ENCODE results near the gene VEPH1. TPM values are rescaled to one million over a fixed set of nuclear protein-coding genes. Genes with fewer than 3 reads are reported as not detected.
"Not testable (repeated sequence)": the region's sequence is repeated elsewhere in the genome, so short reads cannot be mapped to it uniquely, and the experiment has no call there.

Gene VEPH1
- polyA plus RNA-seq, 4 donors: 49.1 to 60.4 (median 53.8) TPM

DNA sequence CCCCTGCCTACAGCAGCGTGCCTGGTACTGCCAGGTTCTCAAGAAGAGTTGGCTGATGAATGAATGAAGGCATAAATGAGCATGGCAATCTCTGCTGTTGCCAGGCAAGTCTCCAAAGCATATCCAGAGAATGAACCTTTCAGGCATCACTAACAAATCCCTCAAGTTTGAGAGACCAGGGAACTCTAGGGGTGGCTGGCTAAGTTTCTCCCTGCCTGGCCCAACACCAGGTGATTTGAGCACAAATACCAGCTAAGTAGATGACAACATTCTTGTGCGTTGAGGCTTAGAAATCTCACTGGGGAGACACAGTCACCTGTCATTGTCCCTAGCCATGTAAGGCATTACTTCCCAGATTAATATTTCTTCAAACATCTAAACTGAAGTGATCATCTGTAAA, 147.9 kb downstream of the VEPH1 start:
- no peak for DNase-seq (ENCODE audit: low read depth in 4 of 4, low spot score in 2 of 4)

DNA sequence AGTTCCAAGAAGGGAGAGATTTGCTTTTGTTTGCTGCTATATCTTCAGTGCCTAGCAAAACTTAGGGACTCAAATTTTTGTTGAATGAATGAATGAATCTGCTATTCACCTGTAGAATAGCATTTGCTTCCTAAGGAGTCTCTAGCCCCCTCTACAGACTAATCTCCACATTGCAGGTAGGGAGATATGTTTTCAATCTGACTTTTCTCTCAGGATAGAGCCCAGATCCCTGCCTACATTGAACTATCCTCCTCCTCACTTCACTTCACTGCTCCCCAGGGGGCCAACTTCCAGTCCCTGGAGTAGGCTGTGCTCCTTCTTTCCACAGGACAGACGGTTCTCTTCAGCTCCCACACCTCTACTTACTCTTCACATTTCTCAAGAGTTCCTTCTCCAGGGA, 148.5 kb downstream of the VEPH1 start:
- DNase-seq (ENCODE audit: low read depth in 4 of 4, low spot score in 2 of 4): no peak

DNA sequence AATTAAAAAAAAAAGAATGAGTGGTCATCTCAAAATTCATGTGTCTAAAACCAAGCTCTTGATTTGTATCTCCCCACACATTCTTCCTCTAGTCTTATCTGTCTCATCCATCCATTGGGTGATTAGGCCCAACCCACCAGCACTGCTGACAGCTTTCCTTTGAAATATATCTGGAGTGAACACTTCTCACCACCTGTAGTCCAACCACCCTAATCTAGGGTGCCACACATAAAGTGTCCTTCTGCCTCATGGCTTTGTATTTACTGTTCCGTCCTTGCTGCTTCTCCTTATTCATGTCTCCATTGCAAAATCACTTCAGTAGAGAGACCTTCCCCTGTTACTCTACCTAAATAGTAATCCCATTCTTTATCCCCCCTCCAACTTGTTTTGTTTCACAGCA, 149.0 kb downstream of the VEPH1 start:
- no peak for DNase-seq (ENCODE audit: low read depth in 4 of 4, low spot score in 2 of 4)

DNA sequence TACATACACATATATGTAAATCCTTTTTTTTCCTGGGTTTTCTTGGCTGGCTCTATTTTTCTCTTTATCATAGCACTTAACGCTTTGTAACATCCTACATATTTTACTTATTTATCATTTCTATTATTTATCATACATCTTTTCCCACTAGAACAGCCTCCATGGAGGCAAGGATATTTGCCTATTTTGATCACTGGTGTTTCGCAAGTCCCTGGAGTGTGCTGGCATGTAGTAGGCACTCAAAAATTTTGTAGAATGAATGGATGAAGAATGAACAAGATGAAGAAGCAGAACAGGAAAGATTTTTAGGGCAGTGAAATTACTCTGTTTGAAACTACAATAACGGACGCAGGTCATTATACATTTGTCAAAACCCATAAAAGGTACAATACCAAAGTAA, 149.6 kb downstream of the VEPH1 start:
- DNase-seq (ENCODE audit: low read depth in 4 of 4, low spot score in 2 of 4): no peak

DNA sequence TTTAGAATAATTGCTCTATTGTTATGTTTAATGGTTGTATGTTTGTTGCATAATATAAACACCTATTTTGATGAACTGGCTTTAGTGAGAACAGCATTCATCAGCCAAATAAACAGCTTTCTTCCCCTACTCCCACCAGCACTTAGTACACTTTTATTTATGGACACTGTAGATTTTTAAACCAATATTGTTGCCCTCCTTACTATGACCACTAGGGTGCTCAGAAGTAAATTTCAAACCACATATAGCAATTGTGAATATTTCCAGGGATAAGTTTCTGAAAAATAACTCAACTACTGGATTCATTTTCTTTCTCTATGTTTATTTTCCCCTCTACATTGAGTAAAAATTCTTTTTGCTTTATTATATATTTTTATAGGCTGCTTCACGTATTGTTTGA, 151.2 kb downstream of the VEPH1 start:
- DNase-seq (ENCODE audit: low read depth in 4 of 4, low spot score in 2 of 4): no peak

DNA sequence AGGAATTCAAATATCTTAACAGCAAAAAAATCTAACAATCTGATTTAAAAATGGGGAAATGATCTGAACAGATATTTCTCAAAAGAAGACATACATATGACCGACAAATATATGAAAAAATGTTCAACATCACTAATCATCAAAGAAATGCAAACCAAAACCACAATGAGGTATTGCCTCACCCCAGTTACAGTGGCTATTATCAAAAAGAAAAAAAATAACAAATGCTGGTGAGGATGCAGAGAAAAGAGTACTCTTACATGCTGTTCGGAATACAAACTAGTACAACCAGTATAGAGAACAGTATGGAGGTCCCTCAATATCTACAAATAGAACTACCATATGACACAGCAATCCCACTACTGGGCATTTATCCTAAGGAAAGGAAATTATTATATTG, 152.6 kb downstream of the VEPH1 start:
- not testable (repeated sequence) for DNase-seq (ENCODE audit: low read depth in 4 of 4, low spot score in 2 of 4)

DNA sequence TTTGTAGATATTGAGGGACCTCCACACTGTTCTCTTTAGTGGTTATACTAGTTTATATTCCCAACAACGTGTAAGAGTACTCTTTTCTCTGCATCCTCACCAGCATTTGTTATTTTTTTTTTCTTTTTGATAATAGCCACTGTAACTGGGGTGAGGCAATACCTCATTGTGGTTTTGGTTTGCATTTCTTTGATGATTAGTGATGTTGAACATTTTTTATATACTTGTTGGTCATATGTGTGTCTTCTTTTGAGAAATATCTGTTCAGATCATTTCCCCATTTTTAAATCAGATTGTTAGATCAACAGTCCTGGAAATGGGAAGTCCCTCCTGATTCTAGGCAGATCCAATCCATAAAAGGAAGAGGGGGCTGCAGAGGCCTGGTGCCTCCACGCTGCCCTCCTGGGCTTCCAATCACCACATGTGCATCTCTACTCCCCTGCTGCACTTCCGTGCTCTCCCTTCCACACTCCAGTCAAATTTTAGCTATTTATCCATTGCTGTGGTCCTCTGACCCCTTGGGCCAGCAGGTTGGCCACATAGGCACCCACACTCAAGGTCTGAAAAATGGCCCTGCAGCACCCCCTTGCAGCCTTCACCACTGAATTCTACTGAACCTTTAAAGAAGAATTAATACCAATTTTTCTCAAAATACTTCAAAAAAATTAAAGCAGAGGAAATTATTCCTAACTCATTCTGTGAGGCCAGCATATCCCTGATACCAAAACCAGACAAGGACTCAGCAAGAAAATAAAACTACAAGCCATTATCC, 154.7 kb downstream of the VEPH1 start:
- not testable (repeated sequence) for DNase-seq (ENCODE audit: low read depth in 4 of 4, low spot score in 2 of 4)

DNA sequence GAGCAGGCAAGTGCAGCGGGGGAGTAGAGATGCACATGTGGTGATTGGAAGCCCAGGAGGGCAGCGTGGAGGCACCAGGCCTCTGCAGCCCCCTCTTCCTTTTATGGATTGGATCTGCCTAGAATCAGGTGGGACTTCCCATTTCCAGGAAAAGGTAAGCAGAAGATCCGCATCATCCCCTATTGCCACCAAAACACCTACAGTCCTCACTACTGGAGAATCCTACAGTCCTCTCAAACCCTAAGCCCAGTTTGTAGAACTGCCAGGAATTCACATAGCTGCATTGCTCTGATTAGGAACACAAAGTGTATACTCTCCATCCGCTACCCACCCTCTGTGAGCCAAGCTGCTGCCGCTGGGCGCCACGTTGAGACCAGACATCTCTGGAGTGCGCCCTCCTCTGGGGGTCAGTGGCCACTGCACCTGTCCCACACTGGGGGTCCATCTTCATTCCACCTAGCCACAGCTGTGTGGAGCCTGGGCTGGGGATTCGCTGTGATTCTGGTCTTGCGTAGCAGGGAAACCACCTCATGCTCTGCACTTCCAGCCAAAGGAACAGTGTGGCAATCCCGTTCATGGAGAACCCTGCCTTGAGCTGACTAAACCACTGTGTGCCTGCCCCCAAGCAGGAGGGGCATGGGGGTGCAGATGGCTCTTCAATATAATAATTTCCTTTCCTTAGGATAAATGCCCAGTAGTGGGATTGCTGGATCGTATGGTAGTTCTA, 155.5 kb downstream of the VEPH1 start:
- no peak for DNase-seq (ENCODE audit: low read depth in 4 of 4, low spot score in 2 of 4)

DNA sequence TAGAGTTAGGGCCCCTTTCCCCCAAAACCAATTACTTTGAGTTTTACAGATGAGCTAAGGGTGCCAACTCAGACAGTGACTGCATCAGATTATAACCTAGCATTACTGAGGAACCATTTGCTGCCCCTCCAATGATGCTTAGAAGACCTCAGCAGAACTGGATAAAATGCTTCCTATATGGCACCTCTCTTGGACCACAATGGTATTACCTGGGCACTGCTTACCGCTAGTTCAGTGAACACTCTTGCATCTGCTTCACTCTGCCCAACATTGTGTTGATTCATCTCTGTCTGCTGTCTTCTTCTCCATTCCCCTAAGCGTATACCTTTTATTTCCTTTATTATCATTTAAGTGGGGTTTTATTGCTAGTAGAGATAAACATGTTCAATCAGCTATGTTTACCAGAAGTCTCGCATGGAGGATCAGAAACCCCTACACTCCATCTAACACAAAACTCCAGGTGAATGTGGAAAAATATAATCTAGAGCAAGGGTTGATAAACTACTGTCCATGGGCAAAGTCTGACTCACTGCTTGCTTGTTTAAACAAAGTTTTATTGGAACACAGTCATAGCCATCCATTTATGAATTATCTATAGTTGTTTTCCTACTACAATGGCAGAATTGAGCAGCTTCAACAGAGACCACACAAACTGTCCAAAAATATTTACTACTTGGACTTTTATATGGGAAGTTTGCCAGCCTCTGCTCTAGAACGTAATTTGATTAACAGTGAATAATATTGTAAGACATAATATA, 166.8 kb downstream of the VEPH1 start:
- DNase-seq (ENCODE audit: low read depth in 4 of 4, low spot score in 2 of 4): no peak

DNA sequence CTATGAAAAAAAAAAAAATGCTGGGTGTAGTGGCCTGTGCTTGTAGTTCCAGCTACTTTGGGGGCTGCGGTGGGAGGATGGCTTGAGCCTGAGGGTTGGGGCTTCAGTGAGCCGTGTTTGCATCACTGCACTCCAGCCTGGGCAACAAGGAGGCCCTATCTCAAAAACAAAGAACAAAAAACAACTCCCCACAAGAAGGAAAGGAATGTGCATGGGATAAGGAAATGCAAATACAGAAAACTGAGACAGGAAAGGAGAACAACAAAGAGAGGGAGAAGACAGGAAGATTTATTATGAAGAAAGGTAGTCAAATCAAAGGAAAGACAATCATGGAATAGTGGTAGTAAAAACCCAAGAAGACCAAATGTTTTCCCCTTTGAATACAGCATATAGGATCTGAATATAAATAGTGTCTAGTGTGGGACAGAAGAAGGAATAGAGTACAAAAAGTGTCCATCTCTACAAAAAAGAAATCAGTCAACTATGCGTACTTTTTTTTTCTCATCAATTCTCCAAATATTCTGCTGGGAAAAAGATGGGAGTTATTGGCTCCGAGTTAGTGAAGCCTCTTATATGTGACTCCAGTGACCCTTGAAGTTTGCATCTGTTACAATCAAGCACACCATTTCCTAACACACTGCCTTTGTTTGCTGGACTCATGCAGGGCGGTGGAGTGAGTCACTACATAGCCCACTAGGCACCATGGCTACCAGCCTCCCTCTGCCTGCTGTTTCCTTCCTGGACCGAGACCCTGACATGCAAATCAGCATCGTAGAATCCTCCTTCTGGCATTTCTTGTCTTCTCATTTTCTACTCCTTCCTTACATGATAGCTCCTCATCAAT, 167.8 kb downstream of the VEPH1 start:
- no peak for DNase-seq (ENCODE audit: low read depth in 4 of 4, low spot score in 2 of 4)

DNA sequence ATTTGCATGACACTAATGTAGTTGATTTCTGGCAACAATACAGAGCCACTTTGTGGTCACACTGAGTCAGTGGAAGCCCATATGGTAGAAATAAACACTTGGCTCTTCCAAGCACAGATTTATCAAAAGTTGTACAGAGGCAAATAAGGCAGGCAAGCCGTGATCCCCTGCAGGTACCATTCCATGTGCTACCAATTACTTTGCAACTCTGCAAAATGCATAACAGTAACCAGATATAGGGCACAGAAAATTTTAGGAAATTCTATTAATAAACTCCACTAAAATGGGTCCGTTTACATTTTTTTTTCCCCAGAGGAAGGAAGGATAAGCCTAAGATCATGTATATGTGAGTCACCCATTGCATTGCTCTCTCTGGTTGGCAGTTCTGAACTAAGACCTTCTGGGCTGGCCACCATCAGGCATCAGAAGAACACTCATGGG, 169.6 kb downstream of the VEPH1 start:
- DNase-seq (ENCODE audit: low read depth in 4 of 4, low spot score in 2 of 4): no peak

DNA sequence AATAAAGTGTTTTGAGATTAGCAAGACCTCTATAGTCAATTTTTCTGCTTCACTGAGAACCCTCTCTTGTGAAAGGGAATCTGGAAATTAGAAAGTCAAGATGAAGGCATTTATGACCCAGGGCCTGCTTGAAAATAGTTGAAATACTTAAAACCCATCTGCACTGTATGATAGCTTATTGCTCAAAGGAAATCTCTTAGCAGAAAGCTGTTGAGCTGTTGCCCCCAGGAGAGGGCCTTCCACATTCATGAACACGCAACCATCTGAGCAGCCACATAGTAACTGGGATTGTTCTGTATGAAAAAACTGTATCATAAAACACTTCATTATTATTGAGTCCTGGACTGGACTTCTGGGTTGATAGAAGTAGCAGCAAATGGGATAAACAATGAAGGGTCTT, 173.0 kb downstream of the VEPH1 start:
- DNase-seq (ENCODE audit: low read depth in 4 of 4, low spot score in 2 of 4): no peak

DNA sequence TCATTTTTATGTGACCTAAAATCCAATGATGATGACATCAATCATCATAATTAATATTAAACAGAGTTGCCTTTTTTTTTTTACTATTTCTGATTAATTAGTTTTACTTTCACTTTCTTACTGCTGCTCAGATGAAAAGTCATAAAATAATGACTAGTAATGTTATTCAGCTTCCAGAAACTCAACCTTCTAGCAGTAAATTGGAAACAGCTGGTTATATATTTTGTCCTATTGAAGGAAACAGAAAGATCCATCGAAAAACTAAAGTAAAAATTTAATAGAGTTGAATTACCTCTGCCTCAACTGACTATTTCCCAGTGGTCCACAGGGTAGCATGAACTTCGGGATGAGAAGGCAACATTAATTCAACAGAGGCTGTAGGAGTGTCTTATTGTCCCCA, 173.7 kb downstream of the VEPH1 start:
- DNase-seq (ENCODE audit: low read depth in 4 of 4, low spot score in 2 of 4): no peak

DNA sequence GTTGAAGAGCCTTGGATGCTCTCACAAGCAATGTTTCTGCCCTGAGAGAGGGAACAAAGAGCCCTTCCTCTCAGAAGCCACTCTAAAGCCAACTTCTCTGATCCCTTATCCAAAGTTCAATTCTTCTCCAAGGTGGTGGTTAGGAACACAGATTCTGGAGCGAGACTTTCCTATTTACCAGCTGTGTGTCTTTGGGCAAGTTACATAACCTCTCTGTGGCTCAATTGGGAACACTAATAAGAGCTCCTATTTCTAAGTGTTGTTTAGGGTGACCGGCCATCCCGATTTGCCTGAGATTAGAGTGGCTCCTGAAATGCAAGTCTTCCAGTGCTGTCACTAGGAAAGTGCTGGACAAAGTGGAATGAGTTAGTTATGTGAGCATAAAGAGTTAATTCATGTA, 175.4 kb downstream of the VEPH1 start:
- DNase-seq (ENCODE audit: low read depth in 4 of 4, low spot score in 2 of 4): no peak

DNA sequence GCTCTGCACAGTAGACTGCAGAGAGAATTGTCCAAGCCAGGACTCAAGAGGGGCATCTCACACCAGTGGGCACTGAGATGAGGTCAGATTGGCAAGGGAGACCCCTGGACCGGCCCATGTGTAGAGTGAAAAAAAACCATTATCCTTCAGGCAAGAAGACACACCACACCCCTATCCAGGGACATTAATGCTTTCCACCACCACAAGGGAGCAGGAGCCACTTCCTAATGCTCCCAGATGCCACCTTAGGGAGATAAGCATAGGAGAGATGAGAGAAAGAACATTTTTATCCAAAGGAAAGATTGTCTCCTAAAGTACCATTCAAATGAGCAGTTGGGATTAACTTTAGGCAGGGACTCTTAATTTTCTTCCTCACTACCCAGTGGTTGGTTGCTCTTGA, 176.2 kb downstream of the VEPH1 start:
- no peak for DNase-seq (ENCODE audit: low read depth in 4 of 4, low spot score in 2 of 4)

DNA sequence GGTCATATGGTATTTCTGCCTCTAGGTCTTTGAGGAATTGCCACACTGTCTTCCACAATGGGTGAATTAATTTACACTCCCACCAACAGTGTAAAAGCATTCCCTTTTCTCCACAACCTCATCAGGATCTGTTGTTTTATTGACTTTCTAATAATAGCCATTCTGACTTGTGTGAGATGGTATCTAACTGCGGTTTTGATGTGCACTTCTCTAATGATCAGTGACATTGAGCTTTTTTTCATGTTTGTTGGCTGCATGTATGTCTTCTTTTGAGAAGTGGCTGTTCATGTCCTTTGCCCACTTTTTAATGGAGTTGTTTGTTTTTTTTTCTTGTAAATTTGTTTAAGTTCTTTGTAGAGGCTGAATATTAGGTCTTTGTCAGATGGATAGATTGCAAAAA, 178.3 kb downstream of the VEPH1 start:
- DNase-seq (ENCODE audit: low read depth in 4 of 4, low spot score in 2 of 4): not testable (repeated sequence)

DNA sequence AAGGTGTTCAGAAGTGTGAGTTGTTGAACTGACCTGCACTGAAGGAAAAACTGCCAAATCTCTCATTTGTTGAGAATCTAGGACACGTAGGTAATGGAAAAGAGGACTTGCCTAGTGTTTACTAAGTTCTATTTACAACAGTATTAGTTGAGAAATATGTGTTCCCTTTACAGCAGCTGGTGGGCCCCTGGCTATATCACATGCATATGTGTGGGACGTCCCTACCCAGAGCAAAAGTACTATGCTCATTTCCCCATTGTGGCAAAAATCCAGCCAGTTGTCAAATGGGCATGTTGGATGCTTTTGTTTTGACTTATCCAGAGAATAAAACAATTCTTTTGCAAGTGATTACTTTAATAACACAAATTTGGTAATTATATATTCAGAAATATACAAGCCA, 179.9 kb downstream of the VEPH1 start:
- no peak for DNase-seq (ENCODE audit: low read depth in 4 of 4, low spot score in 2 of 4)

DNA sequence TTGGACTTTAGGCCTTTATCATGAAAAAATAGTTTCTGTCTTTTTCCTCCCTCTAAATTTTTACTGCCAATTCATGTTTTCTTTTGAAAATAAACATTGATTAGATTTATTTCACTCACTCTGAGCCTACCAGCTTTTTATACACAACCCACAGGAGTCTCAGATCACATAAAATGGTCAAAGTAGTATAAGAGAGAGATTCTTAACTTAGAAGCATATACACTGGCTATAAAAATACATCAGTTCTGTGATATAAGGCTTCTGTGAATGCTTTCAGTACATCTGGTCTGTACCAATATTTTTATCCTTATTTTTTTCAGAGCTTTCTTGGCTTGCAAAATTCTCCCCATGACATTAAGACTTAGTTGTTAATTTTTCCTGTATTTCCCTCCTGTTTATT, 183.5 kb downstream of the VEPH1 start:
- no peak for DNase-seq (ENCODE audit: low read depth in 4 of 4, low spot score in 2 of 4)

DNA sequence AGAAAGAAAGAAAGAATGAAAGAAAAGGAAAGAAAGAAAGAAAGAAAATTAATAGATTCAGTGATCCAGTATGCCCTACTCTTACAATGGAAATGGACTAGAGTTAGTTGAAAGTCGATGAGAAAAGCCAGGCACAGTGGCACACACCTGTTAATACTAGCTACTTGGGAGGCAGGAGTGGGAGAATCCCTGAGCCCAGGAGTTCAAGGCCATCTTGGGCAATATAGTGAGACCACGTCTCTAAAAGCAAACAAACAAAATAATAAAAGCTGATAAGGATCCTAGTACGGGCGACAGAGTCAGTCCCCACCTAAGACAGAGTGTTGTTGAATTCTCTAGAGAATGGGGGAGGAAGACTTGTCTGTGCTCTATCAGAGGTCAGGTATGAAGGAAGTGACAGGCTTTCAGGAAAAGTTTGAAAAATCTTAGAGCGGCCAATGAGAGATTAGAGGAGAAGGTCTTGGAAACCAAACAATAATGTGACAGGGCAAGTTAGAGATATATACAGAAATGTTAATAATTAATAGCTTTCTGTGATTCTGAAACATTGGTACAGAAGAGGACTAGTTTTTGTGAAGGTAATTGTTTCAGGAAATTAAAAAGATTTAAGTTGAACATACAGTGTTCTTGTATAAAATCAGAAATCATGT, 184.5 kb downstream of the VEPH1 start:
- DNase-seq (ENCODE audit: low read depth in 4 of 4, low spot score in 2 of 4): no peak

DNA sequence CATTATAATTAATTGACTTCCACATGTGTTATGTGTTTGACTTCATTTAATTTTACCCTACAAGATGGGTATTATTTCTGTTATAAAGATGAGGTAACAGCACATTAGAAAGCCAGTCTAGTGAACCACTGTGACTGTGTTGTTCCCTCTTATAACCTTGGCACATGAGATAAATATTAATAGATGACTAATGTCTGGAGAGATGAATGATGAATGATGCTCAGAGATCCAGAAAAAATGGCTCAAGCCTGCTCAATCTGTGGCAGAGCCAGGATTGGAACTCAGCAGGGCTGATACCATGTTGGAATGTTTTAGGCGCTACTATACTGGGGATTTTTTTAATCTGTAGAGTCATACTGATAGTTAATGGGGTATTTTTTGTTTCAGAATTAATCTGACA, 185.3 kb downstream of the VEPH1 start:
- no peak for DNase-seq (ENCODE audit: low read depth in 4 of 4, low spot score in 2 of 4)

All from left renal cortex interstitium (tissue), 4 donors.